GM21529 (cell line): ENCODE measurements around the gene KRTAP10-5.
"Not testable (repeated sequence)": the region's sequence is repeated elsewhere in the genome, so short reads cannot be mapped to it uniquely, and the experiment has no call there.

Source experiments
- ATAC-seq: cut with Tn5 transposase; IDR thresholded peaks from one replicate; pipeline ENCODE4 v1.9.1; 2021; ENCODE audit not compliant: unreplicated experiment

KRTAP10-5 gene

GRCh38 chr21:44572959-44573583 is 7.3 kb downstream of the KRTAP10-5 start:
- ATAC-seq = no peak

GRCh38 chr21:44571844-44572782 is 8.3 kb downstream of the KRTAP10-5 start:
- ATAC-seq = no peak

GRCh38 chr21:44571296-44571695 is 9.1 kb downstream of the KRTAP10-5 start:
- ATAC-seq = no peak

- ATAC-seq = no peak
These were observed 10.4 kb downstream of the KRTAP10-5 start for GRCh38 chr21:44569861-44570517.

GRCh38 chr21:44568667-44569556 is 11.5 kb downstream of the KRTAP10-5 start:
- no peak for ATAC-seq

- no peak for ATAC-seq
These were observed 12.1 kb downstream of the KRTAP10-5 start for GRCh38 chr21:44568261-44568660.

- ATAC-seq = no peak
These were observed 12.8 kb downstream of the KRTAP10-5 start for GRCh38 chr21:44567481-44568171.

- no peak for ATAC-seq
These were observed 14.0 kb downstream of the KRTAP10-5 start for GRCh38 chr21:44566403-44566802.

GRCh38 chr21:44564886-44565598 is 15.4 kb downstream of the KRTAP10-5 start:
- no peak for ATAC-seq

GRCh38 chr21:44564099-44564498 is 16.3 kb downstream of the KRTAP10-5 start:
- no peak for ATAC-seq

GRCh38 chr21:44558695-44559094 is 21.7 kb downstream of the KRTAP10-5 start, which contains the start of gene KRTAP10-3:
TSS of gene KRTAP10-3 (minus strand) at chr21:44558795. CDS start at chr21:44558715, 80 bp downstream.
- no peak for ATAC-seq

- not testable (repeated sequence) for ATAC-seq
These were observed 22.1 kb downstream of the KRTAP10-5 start for GRCh38 chr21:44558329-44558675.

- no peak for ATAC-seq
These were observed 22.7 kb downstream of the KRTAP10-5 start for GRCh38 chr21:44557491-44558328.

GRCh38 chr21:44556879-44557278 is 23.5 kb downstream of the KRTAP10-5 start:
- no peak for ATAC-seq

- no peak for ATAC-seq
These were observed 25.1 kb downstream of the KRTAP10-5 start for GRCh38 chr21:44555200-44555875.

- ATAC-seq = no peak
These were observed 27.7 kb downstream of the KRTAP10-5 start for GRCh38 chr21:44552681-44553080.

GRCh38 chr21:44552136-44552535 is 28.3 kb downstream of the KRTAP10-5 start:
- ATAC-seq = no peak
